ENCODE results near the gene CHST3. TPM values are rescaled to one million over a fixed set of nuclear protein-coding genes. Genes with fewer than 3 reads are reported as not detected.

CHST3 gene
- total and polyA plus RNA-seq, 9 of the 15 experiments (the other 6 are each of a cell fraction or from before 2014, with no cell fraction given), result 0.01 to 1.3 (median 0.15) TPM

GRCh38 chr10:71918992-71919391 lies 45.2 kb upstream of the CHST3 start:
- H2AFZ ChIP-seq (ENCODE audit: low read depth, low read length), result peak overlapping the region; percentile 81
- H4K20me1 ChIP-seq (replicated peaks; ENCODE audit: control insufficient read depth, insufficient read depth, low read length), result no peaks in the 10 kb centered on the region
- 64% methylated on average over 7 of the region's 7 CpGs for WGBS (ENCODE audit: insufficient coverage, low coverage, missing lambda C conversion rate)
- no peak overlapping the region for H3K4me3 ChIP-seq
- peaks cover 0 to under 1% of the 10 kb centered on the region in 2 experiments; a peak in 2 of 5 replicates for H3K27me3 ChIP-seq (ENCODE audit: control insufficient read depth in 2 of 2, insufficient read depth in 2 of 2, low read length in 2 of 2)
- H3K4me1 ChIP-seq (replicated peaks in 1 of 2; ENCODE audit: control insufficient read depth in 2 of 2, insufficient read depth in 2 of 2, low read length in 2 of 2), result peaks cover 16 to 29% of the 10 kb centered on the region in 2 experiments
- CTCF ChIA-PET (ENCODE audit: low intra/inter-chr PET ratio), result no interaction called here
- H3K27ac ChIP-seq (ENCODE audit: extremely low read depth, low read depth, low read length), result no peak overlapping the region
- in situ Hi-C loops (cut with MboI) (no loop called here), intact Hi-C loops (cut with micrococcal nuclease) (no loop called here)
- no peaks in the 10 kb centered on the region for H3K36me3 ChIP-seq (ENCODE audit: control insufficient read depth, insufficient read depth, low read length)
- no peak overlapping the region for H3K9ac ChIP-seq (ENCODE audit: insufficient read depth in 1 of 2, low read depth in 2 of 2, low read length in 2 of 2)
- POLR2A ChIA-PET, result interaction anchor here (0.5 to 1.6 kb wide), 2 partner anchors 14 to 436 kb away, joined by 3 read pairs; partner anchors contain the start of gene DNAJB12
- no TSS peak for BruUV-seq (replicated peaks)
- DNase-seq (ENCODE audit: extremely low read depth in 1 of 4, low spot score in 3 of 4), result no peak
- peaks cover 2% of the 10 kb centered on the region; the same call in 1 of the 2 replicates for H3K9me3 ChIP-seq (replicated peaks; ENCODE audit: control insufficient read depth, insufficient read depth, low read depth, low read length)
- no peak for FAIRE-seq
- no peak overlapping the region for H3K4me2 ChIP-seq (ENCODE audit: insufficient read depth, low read length)
- no peaks in the 10 kb centered on the region for H3K9me1 ChIP-seq (ENCODE audit: control insufficient read depth, insufficient read depth, low read length)
- no peaks in the 10 kb centered on the region for H3K79me2 ChIP-seq (ENCODE audit: control insufficient read depth, insufficient read depth, low read length)
- no peak for ATAC-seq
- TF ChIP-seq TARDBP (IDR thresholded peaks at IDR 0.05) (no peak), NR4A1 (CRISPR knock-in tag; IDR thresholded peaks at IDR 0.05) (no peak), NR4A1 (tag; IDR thresholded peaks at IDR 0.05) (no peak), PTTG1 (tag; IDR thresholded peaks at IDR 0.05; ENCODE audit: low read depth) (0 out of 2 replicates have a peak, but pooled peaks have one; percentile 35), ZNF395 (CRISPR knock-in tag; IDR thresholded peaks at IDR 0.05) (0 out of 2 replicates have a peak, but pooled peaks have one; percentile 42), SRSF7 (optimal IDR thresholded peaks at IDR 0.05; ENCODE audit: low read depth, low read length) (no peak), SMAD4 (CRISPR knock-in tag; conservative IDR thresholded peaks at IDR 0.05) (0 out of 2 replicates have a peak, but pooled peaks have one; percentile 10), ZBED1 (IDR thresholded peaks at IDR 0.05) (no peak), ESRRA (IDR thresholded peaks at IDR 0.05; ENCODE audit: borderline replicate concordance, low read depth) (peak; percentile 75; the same call in 1 of the 2 replicates), SAFB (IDR thresholded peaks at IDR 0.05; ENCODE audit: borderline replicate concordance, low read depth, low read length) (no peak), HBP1 (CRISPR knock-in tag; IDR thresholded peaks at IDR 0.05) (no peak)
- TF ChIP-seq, protein P1, sequence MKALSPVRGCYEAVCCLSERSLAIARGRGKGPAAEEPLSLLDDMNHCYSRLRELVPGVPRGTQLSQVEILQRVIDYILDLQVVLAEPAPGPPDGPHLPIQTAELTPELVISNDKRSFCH (CRISPR knock-in tag; IDR thresholded peaks at IDR 0.05), result no peak
- TF ChIP-seq, protein P1 (tag; IDR thresholded peaks at IDR 0.05), result 0 out of 2 replicates have a peak, but pooled peaks have one; percentile 52

Measured in K562 (cell line).